ACHN (cell line): ENCODE measurements around the gene CHPT1.

Source experiments
- DNase-seq: peaks from one replicate; pipeline ENCODE4 v3.0.0-alpha.2; 2015
- in situ Hi-C: cut with HindIII; loops from 2 replicates; pipeline ENCODE4 v1.10.0; 2017; ENCODE audit warnings: low sequenced_read_pairs, low pct_ligation_motif_present, low pct_unique_long_range_greater_than_20kb

The CHPT1 gene

DNA sequence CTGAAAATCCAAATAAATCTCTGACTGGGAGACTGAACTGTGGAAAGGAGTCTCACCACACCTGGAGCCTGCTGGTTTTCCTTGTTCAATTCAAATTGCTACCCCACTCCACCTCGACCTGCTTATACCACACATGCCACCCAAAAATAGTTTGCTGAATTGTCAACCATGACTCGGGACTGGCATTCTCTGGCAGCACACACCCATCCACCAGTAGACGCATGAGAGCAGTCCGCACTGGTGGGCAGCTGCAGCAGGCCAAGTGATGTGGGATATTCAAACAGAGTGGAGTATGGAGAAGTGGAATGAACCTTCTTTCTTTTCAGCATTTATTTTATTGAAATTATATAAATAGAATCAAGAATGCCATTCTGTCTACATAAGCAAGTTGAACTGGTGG, 80.5 kb downstream of the CHPT1 start:
- in situ Hi-C loops: no loop called here

More for the DNA sequence above, 80.5 kb downstream of the CHPT1 start:
- DNase-seq: no peak
